ENCODE results near the gene THBS3. TPM values are rescaled to one million over a fixed set of nuclear protein-coding genes. Genes with fewer than 3 reads are reported as not detected.
"Not testable (repeated sequence)": the region's sequence is repeated elsewhere in the genome, so short reads cannot be mapped to it uniquely, and the experiment has no call there.

The THBS3 gene
- total RNA-seq, 3 donors from 2014 or later (not counting 1 experiment from before 2014, with no cell fraction given), result 16.2 to 19.4 (median 18.6) TPM

DNA sequence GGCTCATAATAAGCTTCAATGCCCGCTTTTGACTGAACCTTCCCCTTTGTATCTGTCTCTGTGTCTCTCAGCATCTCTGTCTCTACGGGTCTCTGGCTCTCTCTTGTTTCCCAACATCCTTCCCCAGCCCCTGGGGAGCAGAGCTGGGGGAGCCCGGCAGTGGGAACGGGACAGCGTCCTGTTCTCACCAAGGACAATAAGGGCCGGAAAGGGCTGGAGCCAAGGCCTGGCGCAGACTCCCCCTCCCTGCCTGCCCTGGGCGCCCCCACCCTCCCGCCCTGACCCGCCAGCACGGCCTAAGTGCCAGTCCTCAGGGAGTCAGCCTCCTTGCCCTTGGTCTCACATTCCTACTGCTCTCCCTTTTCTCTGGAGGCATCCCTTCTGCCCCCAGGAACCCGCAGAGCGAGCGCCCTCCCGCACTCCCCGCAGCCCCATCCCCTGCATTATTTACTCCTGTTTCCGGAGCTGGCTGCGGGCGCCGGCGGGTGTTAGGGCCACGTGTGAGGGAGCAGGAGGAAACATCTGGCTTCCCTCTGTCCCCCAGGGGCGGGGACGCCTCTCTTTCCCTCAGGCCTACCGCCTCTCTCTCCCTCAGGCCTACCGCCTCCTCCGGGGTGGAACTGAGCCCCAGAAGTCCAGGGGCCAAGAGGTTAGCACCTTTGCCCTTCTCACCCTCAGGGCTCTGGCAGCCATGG lies 41.1 kb downstream of the THBS3 start:
- Histone ChIP-seq H3K4me1 (ENCODE audit: control insufficient read depth, insufficient read depth, low read length) (peaks cover 15% of the 10 kb centered on the region), H3K4me3 (ENCODE audit: low read length) (no peak overlapping the region), H3K27ac (ENCODE audit: low read length) (no peak overlapping the region), H3K9me3 (ENCODE audit: control insufficient read depth, insufficient read depth, low read length) (no peaks in the 10 kb centered on the region), H3K36me3 (ENCODE audit: control insufficient read depth, insufficient read depth, low read length) (peaks cover 14% of the 10 kb centered on the region), H3K27me3 (ENCODE audit: control insufficient read depth, insufficient read depth, low read length) (peaks cover 2% of the 10 kb centered on the region)
- no peaks in the 10 kb centered on the region for H3K36me3 Mint-ChIP-seq
- ATAC-seq (no peak), DNase-seq (no peak)
- H3K4me3 Mint-ChIP-seq, result no peak overlapping the region
- H3K27ac Mint-ChIP-seq, result no peak overlapping the region
- no peaks in the 10 kb centered on the region for H3K9me3 Mint-ChIP-seq
- TF ChIP-seq, protein P1, sequence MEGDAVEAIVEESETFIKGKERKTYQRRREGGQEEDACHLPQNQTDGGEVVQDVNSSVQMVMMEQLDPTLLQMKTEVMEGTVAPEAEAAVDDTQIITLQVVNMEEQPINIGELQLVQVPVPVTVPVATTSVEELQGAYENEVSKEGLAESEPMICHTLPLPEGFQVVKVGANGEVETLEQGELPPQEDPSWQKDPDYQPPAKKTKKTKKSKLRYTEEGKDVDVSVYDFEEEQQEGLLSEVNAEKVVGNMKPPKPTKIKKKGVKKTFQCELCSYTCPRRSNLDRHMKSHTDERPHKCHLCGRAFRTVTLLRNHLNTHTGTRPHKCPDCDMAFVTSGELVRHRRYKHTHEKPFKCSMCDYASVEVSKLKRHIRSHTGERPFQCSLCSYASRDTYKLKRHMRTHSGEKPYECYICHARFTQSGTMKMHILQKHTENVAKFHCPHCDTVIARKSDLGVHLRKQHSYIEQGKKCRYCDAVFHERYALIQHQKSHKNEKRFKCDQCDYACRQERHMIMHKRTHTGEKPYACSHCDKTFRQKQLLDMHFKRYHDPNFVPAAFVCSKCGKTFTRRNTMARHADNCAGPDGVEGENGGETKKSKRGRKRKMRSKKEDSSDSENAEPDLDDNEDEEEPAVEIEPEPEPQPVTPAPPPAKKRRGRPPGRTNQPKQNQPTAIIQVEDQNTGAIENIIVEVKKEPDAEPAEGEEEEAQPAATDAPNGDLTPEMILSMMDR (IDR thresholded peaks at IDR 0.05), result no peak
- peaks cover 0 to 7% of the 10 kb centered on the region in 2 donors for H3K27me3 Mint-ChIP-seq (ENCODE audit: low read depth in 2 of 2)
- H3K4me1 Mint-ChIP-seq, result peaks cover 0 to 15% of the 10 kb centered on the region in 2 donors
- intact Hi-C loops (cut with micrococcal nuclease), result loop anchor here (5.0 kb wide), 1 partner anchor 39 kb away; the partner anchor contains the start of gene EFNA1
- 18% methylated on average over 23 of the region's 27 CpGs for WGBS (ENCODE audit: insufficient coverage)

DNA sequence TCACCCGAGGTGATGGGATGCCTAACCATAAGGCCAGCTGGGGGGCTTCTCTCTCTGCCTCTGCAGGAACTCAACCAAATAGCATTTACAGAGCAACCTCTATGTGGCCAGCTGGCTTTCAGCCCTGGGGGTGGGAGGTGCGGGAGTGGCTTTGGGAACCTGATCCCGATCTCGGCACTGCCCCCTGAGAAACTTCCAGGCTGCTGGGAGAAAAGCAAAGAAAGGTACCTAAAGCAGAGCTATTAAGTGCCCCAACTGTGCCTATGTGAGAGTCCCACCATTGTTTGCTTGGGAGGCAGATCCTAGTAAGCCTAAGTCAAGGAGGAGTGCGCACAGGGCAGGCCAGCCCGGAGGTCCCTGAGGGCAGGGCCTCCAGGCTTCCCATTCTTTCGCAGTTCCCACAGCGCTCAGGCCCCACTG lies 41.6 kb downstream of the THBS3 start:
- no peak overlapping the region for H3K4me3 ChIP-seq (ENCODE audit: low read length)
- TF ChIP-seq, protein P1 (IDR thresholded peaks at IDR 0.05), result no peak
- peaks cover 2% of the 10 kb centered on the region for H3K27me3 ChIP-seq (ENCODE audit: control insufficient read depth, insufficient read depth, low read length)
- ATAC-seq (no peak), DNase-seq (no peak)
- intact Hi-C loops (cut with micrococcal nuclease), result loop anchor here (5.0 kb wide), 1 partner anchor 39 kb away; the partner anchor contains the start of gene EFNA1
- no peaks in the 10 kb centered on the region for H3K9me3 Mint-ChIP-seq
- no peak overlapping the region for H3K27ac Mint-ChIP-seq
- no peak overlapping the region for H3K27ac ChIP-seq (ENCODE audit: low read length)
- H3K36me3 Mint-ChIP-seq, result no peaks in the 10 kb centered on the region
- peaks cover 0 to 15% of the 10 kb centered on the region in 2 donors for H3K4me1 Mint-ChIP-seq
- H3K4me1 ChIP-seq (ENCODE audit: control insufficient read depth, insufficient read depth, low read length), result peaks cover 15% of the 10 kb centered on the region
- no peaks in the 10 kb centered on the region for H3K9me3 ChIP-seq (ENCODE audit: control insufficient read depth, insufficient read depth, low read length)
- peaks cover 0 to 7% of the 10 kb centered on the region in 2 donors for H3K27me3 Mint-ChIP-seq (ENCODE audit: low read depth in 2 of 2)
- WGBS (ENCODE audit: insufficient coverage), result 54% methylated on average over 8 of the region's 8 CpGs
- no peak overlapping the region for H3K4me3 Mint-ChIP-seq
- H3K36me3 ChIP-seq (ENCODE audit: control insufficient read depth, insufficient read depth, low read length), result peaks cover 14% of the 10 kb centered on the region

DNA sequence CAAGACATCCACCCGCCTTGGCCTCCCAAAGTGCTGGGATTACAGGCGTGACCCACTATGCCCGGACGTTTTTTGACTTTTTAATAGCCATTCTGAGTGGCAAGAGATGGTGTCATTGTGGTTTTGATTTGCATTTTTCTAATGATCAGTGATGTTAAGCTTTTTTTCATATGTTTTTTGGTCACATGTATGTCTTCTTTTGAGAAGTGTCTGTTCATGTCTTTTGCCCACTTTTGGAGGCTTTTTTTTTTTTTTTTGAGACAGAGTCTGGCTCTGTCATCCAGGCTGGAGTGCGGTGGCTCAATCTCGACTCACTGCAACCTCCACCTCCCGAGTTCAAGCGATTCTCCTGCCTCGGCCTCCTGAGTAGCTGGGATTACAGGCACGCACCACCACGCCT lies 43.1 kb downstream of the THBS3 start:
- peaks cover 15% of the 10 kb centered on the region for H3K4me1 ChIP-seq (ENCODE audit: control insufficient read depth, insufficient read depth, low read length)
- H3K36me3 Mint-ChIP-seq; H3K36me3 ChIP-seq (ENCODE audit: control insufficient read depth, insufficient read depth, low read length); ATAC-seq; H3K27me3 Mint-ChIP-seq (ENCODE audit: low read depth in 2 of 2); H3K27ac Mint-ChIP-seq; H3K9me3 ChIP-seq (ENCODE audit: control insufficient read depth, insufficient read depth, low read length); H3K9me3 Mint-ChIP-seq; H3K4me3 ChIP-seq (ENCODE audit: low read length); H3K27me3 ChIP-seq (ENCODE audit: control insufficient read depth, insufficient read depth, low read length); DNase-seq; H3K27ac ChIP-seq (ENCODE audit: low read length); H3K4me3 Mint-ChIP-seq: not testable (repeated sequence)
- WGBS (ENCODE audit: insufficient coverage), result 76% methylated on average over 4 of the region's 11 CpGs
- H3K4me1 Mint-ChIP-seq, result peaks cover 0 to 15% of the 10 kb centered on the region in 2 donors
- intact Hi-C loops (cut with micrococcal nuclease), result loop anchor here (5.0 kb wide), 1 partner anchor 37 kb away; the partner anchor contains the start of gene EFNA1

DNA sequence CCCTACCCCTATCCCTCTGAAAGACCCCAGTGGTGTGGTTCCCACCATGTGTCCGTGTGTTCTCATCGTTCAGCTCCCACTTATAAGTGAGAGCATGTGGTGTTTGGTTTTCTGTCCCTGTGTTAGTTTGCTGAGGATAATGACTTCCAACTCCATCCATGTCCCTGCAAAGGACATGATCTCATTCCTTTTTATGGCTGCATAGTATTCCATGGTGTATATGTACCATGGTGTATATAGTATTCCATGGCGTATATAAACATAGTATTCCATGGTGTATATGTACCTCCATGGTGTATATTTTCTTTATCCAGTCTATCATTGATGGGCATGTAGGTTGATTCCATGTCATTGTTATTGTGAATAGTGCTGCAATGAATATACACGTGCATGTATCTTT lies 43.9 kb downstream of the THBS3 start:
- H3K9me3 ChIP-seq (ENCODE audit: control insufficient read depth, insufficient read depth, low read length); ATAC-seq; DNase-seq; H3K4me3 Mint-ChIP-seq; H3K9me3 Mint-ChIP-seq; H3K36me3 Mint-ChIP-seq; intact Hi-C loops (cut with micrococcal nuclease); H3K4me3 ChIP-seq (ENCODE audit: low read length); H3K27me3 Mint-ChIP-seq (ENCODE audit: low read depth in 2 of 2); H3K27ac Mint-ChIP-seq; H3K27me3 ChIP-seq (ENCODE audit: control insufficient read depth, insufficient read depth, low read length); H3K27ac ChIP-seq (ENCODE audit: low read length); H3K36me3 ChIP-seq (ENCODE audit: control insufficient read depth, insufficient read depth, low read length): not testable (repeated sequence)
- peaks cover 0 to 15% of the 10 kb centered on the region in 2 donors for H3K4me1 Mint-ChIP-seq
- WGBS (ENCODE audit: insufficient coverage), result 90% methylated on average over 2 of the region's 4 CpGs
- H3K4me1 ChIP-seq (ENCODE audit: control insufficient read depth, insufficient read depth, low read length), result peaks cover 15% of the 10 kb centered on the region

DNA sequence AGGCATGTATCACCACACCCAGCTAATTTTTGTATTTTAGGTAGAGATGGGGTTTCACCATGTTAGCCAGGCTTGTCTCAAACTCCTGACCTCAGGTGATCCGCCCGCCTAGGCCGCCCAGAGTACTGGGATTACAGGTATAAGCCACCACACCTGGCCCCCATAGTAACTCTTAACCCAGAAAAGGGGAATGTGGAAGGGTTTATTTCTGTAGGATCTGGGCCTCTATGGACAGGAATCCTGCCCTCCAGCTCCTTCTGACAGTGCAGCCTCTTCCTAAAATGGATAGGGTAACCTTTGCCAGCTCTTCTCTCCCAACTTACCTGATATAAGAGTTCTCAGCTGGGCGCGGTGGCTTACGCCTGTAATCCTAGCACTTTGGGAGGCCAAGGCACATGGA lies 45.1 kb downstream of the THBS3 start:
- H3K27me3 Mint-ChIP-seq (ENCODE audit: low read depth in 2 of 2); H3K9me3 Mint-ChIP-seq; DNase-seq; H3K36me3 ChIP-seq (ENCODE audit: control insufficient read depth, insufficient read depth, low read length); H3K4me3 Mint-ChIP-seq; H3K36me3 Mint-ChIP-seq; intact Hi-C loops (cut with micrococcal nuclease); H3K27me3 ChIP-seq (ENCODE audit: control insufficient read depth, insufficient read depth, low read length); H3K9me3 ChIP-seq (ENCODE audit: control insufficient read depth, insufficient read depth, low read length); H3K4me3 ChIP-seq (ENCODE audit: low read length); H3K27ac ChIP-seq (ENCODE audit: low read length); ATAC-seq; H3K27ac Mint-ChIP-seq: not testable (repeated sequence)
- WGBS (ENCODE audit: insufficient coverage), result 100% methylated on average over 3 of the region's 6 CpGs
- peaks cover 0 to 11% of the 10 kb centered on the region in 2 donors for H3K4me1 Mint-ChIP-seq
- H3K4me1 ChIP-seq (ENCODE audit: control insufficient read depth, insufficient read depth, low read length), result peaks cover 10% of the 10 kb centered on the region

Measured in natural killer cell (primary cell).